Measurements from ENCODE around the gene RPS3. TPM values are rescaled to one million over a fixed set of nuclear protein-coding genes. Genes with fewer than 3 reads are reported as not detected.
"Not testable (repeated sequence)": the region's sequence is repeated elsewhere in the genome, so short reads cannot be mapped to it uniquely, and the experiment has no call there.

RPS3 gene
- total RNA-seq, 4 donors from 2014 or later, result 1,039 to 1,811 (median 1,104) TPM

DNA sequence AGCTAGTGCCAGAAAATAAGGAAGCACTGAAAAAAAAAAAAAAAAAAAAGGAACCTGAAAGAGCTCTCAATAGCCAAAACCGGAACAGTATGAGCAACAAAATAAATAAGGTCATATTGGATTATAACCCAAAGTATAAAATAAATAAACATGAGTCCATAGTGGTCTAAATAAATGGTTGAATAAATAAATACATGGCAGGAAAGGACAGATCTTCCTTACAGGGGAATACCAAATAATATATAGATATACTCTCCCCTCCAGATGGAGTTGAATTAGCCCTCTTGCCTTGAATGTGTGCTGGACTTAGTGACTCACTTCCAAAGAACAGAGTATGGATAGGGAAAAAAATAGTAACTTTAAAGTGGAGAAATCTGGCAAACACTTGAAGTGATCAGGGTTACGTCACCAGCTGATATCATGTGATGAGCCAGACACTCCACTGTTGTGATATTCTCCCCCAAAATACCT, 33.6 kb upstream of the RPS3 start:
- H3K4me1 ChIP-seq, result no peaks in the 10 kb centered on the region
- TF ChIP-seq, protein P1, sequence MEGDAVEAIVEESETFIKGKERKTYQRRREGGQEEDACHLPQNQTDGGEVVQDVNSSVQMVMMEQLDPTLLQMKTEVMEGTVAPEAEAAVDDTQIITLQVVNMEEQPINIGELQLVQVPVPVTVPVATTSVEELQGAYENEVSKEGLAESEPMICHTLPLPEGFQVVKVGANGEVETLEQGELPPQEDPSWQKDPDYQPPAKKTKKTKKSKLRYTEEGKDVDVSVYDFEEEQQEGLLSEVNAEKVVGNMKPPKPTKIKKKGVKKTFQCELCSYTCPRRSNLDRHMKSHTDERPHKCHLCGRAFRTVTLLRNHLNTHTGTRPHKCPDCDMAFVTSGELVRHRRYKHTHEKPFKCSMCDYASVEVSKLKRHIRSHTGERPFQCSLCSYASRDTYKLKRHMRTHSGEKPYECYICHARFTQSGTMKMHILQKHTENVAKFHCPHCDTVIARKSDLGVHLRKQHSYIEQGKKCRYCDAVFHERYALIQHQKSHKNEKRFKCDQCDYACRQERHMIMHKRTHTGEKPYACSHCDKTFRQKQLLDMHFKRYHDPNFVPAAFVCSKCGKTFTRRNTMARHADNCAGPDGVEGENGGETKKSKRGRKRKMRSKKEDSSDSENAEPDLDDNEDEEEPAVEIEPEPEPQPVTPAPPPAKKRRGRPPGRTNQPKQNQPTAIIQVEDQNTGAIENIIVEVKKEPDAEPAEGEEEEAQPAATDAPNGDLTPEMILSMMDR (IDR thresholded peaks at IDR 0.05), result no peak
- TF ChIP-seq POLR2A (IDR thresholded peaks at IDR 0.05), result no peak
- H3K9me3 ChIP-seq, result no peaks in the 10 kb centered on the region
- H3K27me3 ChIP-seq, result no peaks in the 10 kb centered on the region
- 51 to 61% methylated on average over 2 of the region's 2 CpGs for WGBS, 2 donors
- H3K36me3 ChIP-seq, result no peaks in the 10 kb centered on the region
- intact Hi-C loops (cut with DNase I), result no loop called here
- H3K4me3 ChIP-seq (replicated peaks in 1 of 3), result no peak overlapping the region
- no peak for DNase-seq
- no peak overlapping the region for H3K27ac ChIP-seq

DNA sequence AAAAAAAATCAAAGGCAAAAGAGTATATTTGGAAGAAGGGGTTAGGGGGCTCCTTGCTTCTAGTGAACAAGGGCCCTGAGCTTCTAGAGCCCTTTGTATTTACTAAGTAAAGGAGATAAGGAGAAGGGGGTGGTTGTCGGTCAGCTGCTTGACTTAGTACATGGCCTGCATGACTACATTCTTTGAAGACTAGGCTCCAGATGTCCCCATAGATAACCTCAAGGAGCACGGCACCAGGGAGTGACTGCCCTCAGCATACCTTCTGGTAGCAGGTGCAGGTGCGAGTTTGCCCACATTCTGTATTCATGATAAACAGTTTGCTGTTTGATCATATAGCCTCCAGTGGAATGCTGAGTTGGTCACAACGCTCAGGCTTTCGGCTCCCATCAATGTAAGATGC, 32.5 kb upstream of the RPS3 start:
- not testable (repeated sequence) for DNase-seq
- 77 to 90% methylated on average over 5 of the region's 5 CpGs for WGBS, 2 donors

DNA sequence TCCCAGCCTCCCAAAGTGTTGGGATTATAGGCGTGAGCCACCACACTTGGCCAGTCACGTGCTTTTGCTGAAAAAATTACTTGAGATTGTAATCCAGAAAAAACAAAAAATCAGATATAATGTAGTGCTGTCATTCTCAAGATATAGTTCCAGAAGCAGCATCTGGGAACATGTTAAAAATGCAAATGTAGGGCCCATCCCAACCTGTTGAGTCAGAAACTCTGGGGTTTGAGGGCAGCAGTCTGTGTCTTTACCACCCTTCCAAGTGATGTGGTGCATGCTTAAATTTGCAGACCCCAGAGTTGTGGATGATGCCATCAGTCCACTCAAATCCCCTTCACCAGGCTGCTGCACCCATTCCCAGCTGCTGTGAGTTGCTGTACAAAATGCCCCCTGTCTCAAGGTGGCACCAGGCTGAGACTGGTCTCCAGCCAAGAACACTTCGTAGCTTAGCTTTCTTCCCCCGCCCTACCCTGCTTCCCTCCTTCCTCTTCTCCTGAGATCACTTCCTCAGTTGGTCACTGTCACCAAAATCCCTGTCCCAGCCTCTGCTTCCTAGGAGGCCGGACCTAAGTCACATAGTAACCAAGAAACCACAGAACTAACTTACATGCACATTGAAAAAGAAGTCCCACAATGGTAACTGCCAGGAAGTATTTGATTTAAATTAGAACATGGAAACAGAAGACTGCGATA, 29.6 kb upstream of the RPS3 start:
- no peaks in the 10 kb centered on the region for H3K27me3 ChIP-seq
- no peak overlapping the region for H3K4me3 ChIP-seq (replicated peaks in 1 of 3)
- intact Hi-C loops (cut with DNase I), result no loop called here
- H3K27ac ChIP-seq, result no peak overlapping the region
- no peak for DNase-seq
- 80 to 83% methylated on average over 6 of the region's 6 CpGs for WGBS, 2 donors
- no peaks in the 10 kb centered on the region for H3K36me3 ChIP-seq
- H3K9me3 ChIP-seq, result no peaks in the 10 kb centered on the region
- peaks cover 4 to 7% of the 10 kb centered on the region in 2 donors for H3K4me1 ChIP-seq
- no peak for TF ChIP-seq POLR2A (IDR thresholded peaks at IDR 0.05)
- TF ChIP-seq, protein P1 (IDR thresholded peaks at IDR 0.05), result no peak

More for the DNA sequence above, 32.5 kb upstream of the RPS3 start:
- H3K9me3 ChIP-seq; H3K4me1 ChIP-seq; H3K4me3 ChIP-seq (replicated peaks in 1 of 3); H3K27me3 ChIP-seq; intact Hi-C loops (cut with DNase I); H3K36me3 ChIP-seq; H3K27ac ChIP-seq: not testable (repeated sequence)

- Histone ChIP-seq H3K4me1 (peaks cover 4 to 7% of the 10 kb centered on the region in 2 donors), H3K36me3 (no peaks in the 10 kb centered on the region), H3K4me3 (replicated peaks in 1 of 3) (no peak overlapping the region), H3K27me3 (no peaks in the 10 kb centered on the region), H3K27ac (no peak overlapping the region), H3K9me3 (no peaks in the 10 kb centered on the region)
- DNase-seq, result no peak
- WGBS, 2 donors, result 40 to 44% methylated on average over 8 of the region's 8 CpGs
- TF ChIP-seq, protein P1 (IDR thresholded peaks at IDR 0.05), result no peak
- TF ChIP-seq POLR2A (IDR thresholded peaks at IDR 0.05), result no peak
- intact Hi-C loops (cut with DNase I), result no loop called here
Measured at GRCh38 chr11:75371949-75372876, 27.1 kb upstream of the RPS3 start.

- no peak for TF ChIP-seq POLR2A (IDR thresholded peaks at IDR 0.05)
- TF ChIP-seq, protein P1 (IDR thresholded peaks at IDR 0.05), result no peak
- 94 to 95% methylated on average over 8 of the region's 8 CpGs for WGBS, 2 donors
Measured at GRCh38 chr11:75373201-75373600, 26.1 kb upstream of the RPS3 start.

More at GRCh38 chr11:75373201-75373600, 26.1 kb upstream of the RPS3 start:
- Histone ChIP-seq H3K9me3 (no peaks in the 10 kb centered on the region), H3K4me1 (peaks cover 4 to 7% of the 10 kb centered on the region in 2 donors), H3K4me3 (replicated peaks in 1 of 3) (no peak overlapping the region), H3K27ac (no peak overlapping the region), H3K27me3 (no peaks in the 10 kb centered on the region), H3K36me3 (no peaks in the 10 kb centered on the region)
- intact Hi-C loops (cut with DNase I), result no loop called here
- no peak for DNase-seq
